NCI-H526 treated with DMSO at 0.1 percent for 48 hours (cell line): ENCODE measurements around the gene WBP2.
"Not testable (repeated sequence)": the region's sequence is repeated elsewhere in the genome, so short reads cannot be mapped to it uniquely, and the experiment has no call there.

ENCODE experiments used
- DNase-seq: peaks from one replicate; lab custom pipeline; 2025; lab: John Stamatoyannopoulos, UW

The WBP2 gene

DNA sequence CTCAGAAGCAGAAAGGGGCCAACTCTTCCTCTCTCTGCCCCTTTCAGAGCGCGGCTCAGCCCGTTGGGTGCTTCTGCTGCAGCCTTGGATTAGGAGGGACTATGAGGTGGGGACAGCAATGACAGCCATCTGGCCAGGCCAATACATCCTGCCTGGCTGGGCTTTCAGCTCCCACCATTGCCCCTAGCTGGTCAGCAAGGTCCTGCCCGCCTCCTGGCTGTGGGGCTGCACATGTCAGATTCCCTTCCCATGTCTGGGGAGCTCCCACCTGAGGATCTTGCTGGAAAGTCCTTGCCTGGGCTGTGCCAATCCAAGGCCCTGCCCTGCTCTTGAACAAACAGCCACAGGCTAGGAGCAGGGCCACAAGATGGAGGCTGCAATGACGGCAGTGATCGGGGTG is 33.3 kb upstream of the WBP2 start:
- no peak for DNase-seq

- DNase-seq = not testable (repeated sequence)
Measured at GRCh38 chr17:75885860-75886259, 30.7 kb upstream of the WBP2 start.

DNA sequence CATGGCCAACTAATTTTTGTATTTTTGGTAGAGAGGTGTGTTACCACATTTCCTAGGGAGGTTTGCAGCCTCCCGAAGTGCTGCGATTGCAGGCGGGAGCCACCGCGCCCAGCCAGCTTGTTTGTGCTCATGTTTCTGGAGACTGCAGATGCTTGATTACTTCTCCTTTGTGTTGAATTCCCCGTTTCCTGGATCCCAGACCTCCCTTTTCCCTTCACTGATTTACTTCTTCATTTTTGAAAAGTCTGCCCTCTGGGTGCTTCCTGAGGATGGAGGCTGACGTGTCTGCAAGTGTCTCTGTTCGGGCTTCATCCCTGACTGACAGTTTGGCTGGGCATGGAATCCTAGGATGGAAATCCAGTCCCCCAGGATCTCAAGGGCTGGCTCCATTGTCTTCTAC is 30.3 kb upstream of the WBP2 start:
- DNase-seq = no peak

- no peak for DNase-seq
Measured at GRCh38 chr17:75881678-75882454, 26.7 kb upstream of the WBP2 start.

- DNase-seq = no peak
Measured at GRCh38 chr17:75880266-75880665, 25.1 kb upstream of the WBP2 start.

DNA sequence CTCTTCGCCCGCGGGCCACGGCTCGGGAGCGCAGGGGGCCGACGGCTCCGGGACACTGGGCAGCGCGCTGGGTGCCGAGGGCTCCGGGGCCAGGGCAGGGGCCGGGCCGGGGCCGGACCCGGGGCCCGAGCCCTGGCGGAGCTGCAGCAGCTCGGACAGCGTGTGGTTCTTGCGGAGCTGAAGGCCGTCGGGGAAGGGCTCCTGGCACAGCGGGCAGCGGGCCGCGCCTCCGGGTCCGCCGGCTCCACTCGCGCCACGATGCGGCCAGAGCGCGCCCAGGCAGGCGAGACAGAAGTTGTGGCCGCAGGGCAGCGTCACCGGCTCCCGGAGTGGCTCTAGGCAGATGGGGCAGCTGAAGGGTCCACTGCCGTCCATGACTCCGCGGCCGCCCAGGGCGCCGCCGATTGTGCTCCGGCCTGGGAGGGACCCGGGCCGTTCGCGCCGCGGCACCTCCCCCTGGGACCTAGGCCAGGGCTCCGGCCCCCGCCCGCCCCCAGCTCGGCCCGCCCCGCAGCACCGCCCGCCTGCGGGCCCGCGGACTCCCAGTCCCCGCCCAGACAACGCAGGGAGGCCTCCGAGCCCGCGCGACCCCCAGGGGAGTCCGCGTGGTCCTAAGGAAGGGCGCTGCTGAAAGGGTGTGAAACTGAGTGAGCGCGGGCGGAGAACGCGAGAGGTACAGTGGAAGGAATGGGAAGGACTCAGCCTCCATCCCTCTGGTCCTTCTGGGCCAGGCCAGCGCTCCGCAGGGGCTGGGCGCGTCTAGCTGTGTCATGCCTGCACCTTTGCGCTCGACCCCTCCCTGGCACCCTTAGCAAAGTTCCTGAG is 23.3 kb upstream of the WBP2 start, which contains the start of gene TRIM47:
Gene TRIM47 (minus strand): TSS at position 408 of the 825 bp plus-strand sequence. CDS start 33 bp downstream, at position 375.
- no peak for DNase-seq

DNA sequence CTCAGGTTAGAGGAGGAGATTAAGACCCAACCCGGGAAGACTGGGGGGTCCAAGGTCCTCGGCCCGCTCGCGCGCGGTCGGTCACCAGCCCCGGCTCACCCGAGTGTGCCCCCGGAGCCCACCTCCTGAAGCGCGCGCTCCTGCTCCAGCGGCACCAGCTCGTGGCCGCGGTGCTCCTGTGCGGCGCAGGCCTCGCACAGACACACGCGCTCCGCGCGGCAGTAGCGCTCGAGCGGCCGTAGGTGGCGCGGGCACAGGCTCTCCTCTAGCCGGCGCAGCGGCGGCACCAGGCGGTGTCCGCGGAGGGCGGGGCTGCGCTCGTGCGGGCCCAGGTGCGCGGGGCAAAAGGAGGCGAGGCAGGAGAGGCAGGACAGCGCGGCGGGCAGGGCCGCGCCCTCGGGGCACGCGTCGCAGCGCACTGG is 22.6 kb upstream of the WBP2 start:
- DNase-seq = peak; percentile 51

DNA sequence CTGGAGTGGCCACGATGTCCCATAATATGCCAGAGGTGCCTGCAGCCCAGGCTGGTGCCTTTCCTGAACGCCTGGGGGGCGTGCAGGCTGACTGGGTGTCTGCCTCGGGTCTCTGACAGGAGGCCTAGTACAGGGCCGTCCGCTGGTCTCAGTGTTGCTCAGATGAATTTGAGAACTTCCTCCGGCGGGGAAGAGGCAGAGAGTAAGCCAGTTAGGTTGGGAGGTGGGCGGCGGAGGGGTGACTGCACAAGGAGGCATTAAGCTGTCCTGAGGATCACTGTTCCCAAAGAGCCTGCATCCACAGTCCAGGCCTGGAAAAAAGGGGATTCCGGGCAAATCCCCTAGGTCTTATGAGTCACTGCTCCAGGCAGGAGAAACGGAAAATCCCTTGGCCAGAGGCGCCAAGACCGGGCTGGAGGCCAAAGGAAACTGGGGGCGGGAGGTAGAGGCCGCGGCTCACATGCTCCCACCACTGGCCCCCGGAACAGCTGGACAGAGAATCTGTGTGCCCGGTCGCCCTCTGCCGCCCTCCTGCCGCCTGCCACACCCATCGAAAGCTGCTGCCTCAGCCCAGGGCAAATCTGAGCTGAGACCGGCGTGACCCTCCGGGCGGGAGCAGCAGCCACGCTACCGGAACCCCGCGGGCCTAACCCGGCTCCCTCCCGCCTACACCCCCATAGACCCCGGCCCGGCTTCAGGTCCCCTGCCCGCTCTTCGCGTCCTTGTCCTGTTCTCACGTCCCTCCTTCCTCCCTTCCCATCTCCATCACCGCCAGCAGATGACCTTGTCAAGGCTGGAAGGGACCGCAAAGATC is 22.0 kb upstream of the WBP2 start:
- no peak for DNase-seq

- no peak for DNase-seq
Measured at GRCh38 chr17:75876190-75876937, 21.2 kb upstream of the WBP2 start.

- DNase-seq = no peak
Measured at GRCh38 chr17:75875940-75876189, 20.7 kb upstream of the WBP2 start.

- DNase-seq = no peak
Measured at GRCh38 chr17:75875182-75875939, 20.2 kb upstream of the WBP2 start.

GRCh38 chr17:75874323-75875181 is 19.4 kb upstream of the WBP2 start:
- no peak for DNase-seq

DNA sequence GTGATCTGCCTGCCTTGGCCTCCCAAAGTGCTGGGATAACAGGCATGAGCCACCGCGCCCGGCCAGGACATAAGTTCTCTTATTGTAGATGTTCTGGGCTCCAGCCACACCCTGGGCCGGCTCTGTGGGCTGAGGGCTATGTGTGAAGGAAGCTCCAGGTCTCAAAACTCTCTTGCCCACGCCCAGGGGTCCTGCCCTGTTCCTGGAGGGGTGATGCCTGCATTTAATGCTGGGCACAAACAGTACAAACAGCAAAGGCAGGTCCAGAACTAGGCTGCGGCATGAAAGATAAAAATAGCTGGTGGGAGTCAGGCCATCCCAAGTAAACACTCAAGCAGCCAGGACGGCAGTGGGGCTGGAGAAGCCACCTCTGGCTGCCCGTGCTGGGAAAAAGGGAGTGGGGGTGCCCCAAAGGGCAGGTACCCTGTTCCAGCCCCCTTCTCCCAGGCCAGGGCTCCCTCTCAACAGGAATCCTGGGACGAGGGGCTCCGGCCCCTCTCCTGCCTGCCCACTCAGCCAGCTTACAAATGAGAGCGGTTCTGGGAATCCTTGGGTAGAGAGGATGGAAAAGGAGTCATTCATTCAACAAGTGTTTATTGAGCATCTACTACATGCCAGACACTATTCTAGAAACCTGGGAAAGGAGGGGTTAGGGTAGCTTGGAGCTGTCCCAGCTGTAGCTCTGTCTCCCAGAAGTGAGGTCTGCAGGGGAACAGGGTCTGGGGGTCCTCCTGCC is 18.6 kb upstream of the WBP2 start:
- DNase-seq = no peak

DNA sequence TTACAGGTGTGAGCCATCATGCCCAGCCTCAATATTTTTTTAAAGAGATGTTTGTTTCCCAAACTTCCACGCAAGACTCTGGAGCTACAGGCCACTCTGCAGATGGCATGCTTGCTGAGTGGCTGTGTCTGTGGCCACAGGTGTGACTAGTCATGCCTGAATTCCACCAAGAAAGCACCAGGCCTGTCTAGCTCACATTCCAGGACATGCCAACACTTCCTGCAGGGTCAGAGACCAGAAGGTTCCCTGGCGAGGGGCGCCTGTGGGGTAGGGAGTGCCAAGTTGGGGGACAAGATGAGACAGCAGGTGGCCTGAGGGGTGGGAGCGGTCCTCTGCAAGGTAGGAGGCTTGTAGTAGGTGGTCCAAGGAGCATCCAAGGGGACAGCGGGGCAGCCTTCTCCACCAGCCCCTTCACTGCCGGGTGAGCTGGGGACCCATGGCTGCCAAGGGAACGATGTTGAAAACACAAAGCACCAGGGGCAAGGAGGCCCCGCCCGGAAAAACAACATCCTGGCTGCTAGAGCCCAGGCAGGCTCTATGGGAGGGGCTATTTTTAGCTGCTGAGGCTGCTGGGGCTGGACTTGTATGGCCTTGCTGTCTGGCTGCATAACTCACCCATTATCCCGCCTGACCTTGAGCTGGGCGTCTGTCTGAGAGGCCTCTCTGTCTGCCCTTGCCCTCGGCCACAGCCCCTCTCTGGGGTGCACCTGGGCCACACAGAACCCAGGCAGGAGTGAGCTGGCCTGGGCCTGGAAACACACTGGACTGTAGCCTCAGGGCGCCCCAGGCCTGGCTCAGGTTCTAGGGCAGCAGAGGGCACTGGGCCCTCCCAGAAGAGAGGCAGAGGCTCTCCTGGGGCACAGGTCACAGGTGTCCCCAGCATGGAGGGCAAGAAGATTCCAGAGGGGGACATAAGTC is 17.6 kb upstream of the WBP2 start:
- no peak for DNase-seq

DNA sequence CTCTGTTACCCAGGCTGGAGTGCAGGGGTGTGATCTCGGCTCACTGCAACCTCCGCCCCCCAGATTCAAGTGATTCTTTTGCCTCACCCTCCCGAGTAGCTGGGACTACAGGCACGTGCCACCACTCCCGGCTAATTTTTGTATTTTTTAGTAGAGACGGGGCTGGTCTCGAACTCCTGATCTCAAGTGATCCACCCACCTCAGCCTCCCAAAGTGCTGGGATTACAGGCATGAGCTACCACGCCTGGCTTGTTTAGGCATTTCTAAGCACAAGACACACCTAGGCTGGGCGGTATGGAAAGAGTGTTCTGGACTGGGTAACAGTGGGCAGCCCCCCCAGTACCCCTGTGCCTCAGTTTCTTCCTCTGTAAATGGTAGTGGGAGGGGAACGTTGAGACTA is 15.1 kb upstream of the WBP2 start:
- not testable (repeated sequence) for DNase-seq

DNA sequence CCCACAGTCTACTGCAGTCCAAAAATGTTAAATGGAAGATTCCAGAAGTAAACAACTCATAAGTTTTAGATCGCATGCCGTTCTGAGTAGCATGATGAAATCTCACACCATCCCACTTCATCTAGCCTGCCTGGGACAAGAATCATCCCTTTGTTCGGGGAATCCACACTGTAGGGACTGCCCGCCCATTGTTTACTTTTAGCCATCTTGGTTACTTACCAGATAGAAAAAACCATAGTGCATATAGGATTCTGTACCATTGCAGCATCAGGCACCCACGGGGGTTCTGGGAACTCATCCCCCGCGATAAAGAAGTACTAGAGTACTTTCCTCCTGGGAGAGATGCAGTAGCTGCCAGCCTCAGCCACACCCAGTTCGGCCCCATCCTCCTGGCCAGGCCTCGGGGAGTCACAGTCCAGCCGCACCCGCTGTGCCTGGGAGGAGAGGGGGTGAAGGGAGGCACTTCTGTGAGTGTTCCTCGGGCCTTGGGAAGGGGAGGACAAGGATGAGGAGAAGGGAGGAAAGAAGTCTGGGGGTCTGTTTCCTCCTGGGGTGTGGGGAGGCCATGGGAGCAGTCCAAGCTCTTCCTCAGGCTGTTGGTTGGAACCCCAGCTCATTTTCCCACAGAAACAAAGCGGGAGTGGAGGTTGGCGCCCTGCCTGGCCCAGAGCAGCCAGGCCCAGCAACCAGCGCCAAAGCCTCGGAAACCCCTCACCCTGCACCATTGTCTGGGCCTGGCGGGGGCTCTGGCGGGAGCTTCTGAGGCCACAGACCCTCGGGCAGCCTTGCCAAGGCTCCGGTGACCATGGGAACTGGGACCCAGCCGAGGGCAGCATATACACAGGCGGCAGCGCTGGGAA is 14.4 kb upstream of the WBP2 start:
- no peak for DNase-seq

DNA sequence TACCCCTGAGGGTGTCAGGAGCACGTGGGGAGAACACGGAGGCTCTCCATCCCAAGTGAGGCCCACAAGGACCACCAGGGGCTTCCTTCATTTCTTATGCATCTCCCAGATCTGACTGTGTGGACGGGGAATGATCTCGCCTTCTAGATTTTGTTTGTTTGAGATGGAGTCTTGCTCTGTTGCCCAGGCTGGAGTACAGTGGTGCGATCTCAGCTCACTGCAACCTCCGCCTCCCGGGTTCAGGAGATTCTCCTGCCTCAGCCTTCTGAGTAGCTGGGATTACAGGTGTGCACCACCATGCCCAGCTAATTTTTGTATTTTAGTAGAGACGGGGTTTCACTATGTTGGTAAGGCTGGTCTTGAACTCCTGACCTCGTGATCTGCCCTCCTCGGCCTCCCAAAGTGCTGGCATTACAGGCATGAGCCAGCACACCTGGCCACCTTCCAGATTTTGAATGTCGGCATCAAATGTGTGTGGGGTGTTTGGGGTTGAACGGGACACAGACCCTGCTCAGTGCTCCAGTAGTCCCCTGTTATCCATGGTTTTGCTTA is 13.7 kb upstream of the WBP2 start:
- DNase-seq = not testable (repeated sequence)
